ENCODE measurements around the gene PLD4.
A peak's percentile ranks its signal among the peaks of the same experiment; 100 is the strongest.
"Not testable (repeated sequence)": the region's sequence is repeated elsewhere in the genome, so short reads cannot be mapped to it uniquely, and the experiment has no call there.

PLD4 gene

GRCh38 chr14:104924421-104925213 lies at the start of gene PLD4:
TSS of gene PLD4 (plus strand) at chr14:104924879. CDS start at chr14:104927141, 2,262 bp downstream.
- DNase-seq: no peak

- DNase-seq: no peak
Observed at GRCh38 chr14:104875412-104875751, 49.3 kb upstream of the PLD4 start.

- no peak for DNase-seq
Observed at GRCh38 chr14:104875811-104876210, 48.9 kb upstream of the PLD4 start.

GRCh38 chr14:104876251-104876699 lies 48.4 kb upstream of the PLD4 start:
- DNase-seq: peak; percentile 52

GRCh38 chr14:104877066-104877805 lies 47.4 kb upstream of the PLD4 start:
- no peak for DNase-seq

- DNase-seq: no peak
Observed at GRCh38 chr14:104877806-104878550, 46.7 kb upstream of the PLD4 start.

GRCh38 chr14:104878582-104878981 lies 46.1 kb upstream of the PLD4 start:
- DNase-seq: no peak

GRCh38 chr14:104879201-104879982 lies 45.3 kb upstream of the PLD4 start:
- no peak for DNase-seq

GRCh38 chr14:104879983-104880565 lies 44.6 kb upstream of the PLD4 start:
- DNase-seq: no peak

- no peak for DNase-seq
Observed at GRCh38 chr14:104880584-104881210, 44.0 kb upstream of the PLD4 start.

GRCh38 chr14:104881369-104881979 lies 43.2 kb upstream of the PLD4 start:
- no peak for DNase-seq

- DNase-seq: no peak
Observed at GRCh38 chr14:104882325-104882973, 42.2 kb upstream of the PLD4 start.

GRCh38 chr14:104882991-104883660 lies 41.6 kb upstream of the PLD4 start:
- no peak for DNase-seq

- DNase-seq: no peak
Observed at GRCh38 chr14:104883681-104884361, 40.9 kb upstream of the PLD4 start.

- DNase-seq: not testable (repeated sequence)
Observed at GRCh38 chr14:104884381-104884780, 40.3 kb upstream of the PLD4 start.

GRCh38 chr14:104885031-104885972 lies 39.4 kb upstream of the PLD4 start:
- DNase-seq: no peak

- DNase-seq: no peak
Observed at GRCh38 chr14:104885973-104886689, 38.5 kb upstream of the PLD4 start.

All from stimulated activated CD4-positive, alpha-beta T cell treated with anti-CD3 and anti-CD28 coated beads, Interleukin-1b, Interleukin-23, amount 100 ng/mL, for 48 hours (primary cell).